ENCODE measurements around the gene MAML3.

- TF ChIP-seq CTCF (IDR thresholded peaks at IDR 0.05) = no peak
- TF ChIP-seq POLR2A (IDR thresholded peaks at IDR 0.05) = no peak
These were observed 85.7 kb downstream of the MAML3 start for GRCh38 chr4:140068271-140068670.

Data from uterus (tissue), 2 donors.